HEK293 (cell line): Measurements from ENCODE around the gene OR2M5.

Source experiments
- CTCF ChIA-PET: fragments of 350-600 bp; formaldehyde crosslinking; extraction: SDS; loops from one replicate; lab custom pipeline; 2021; ENCODE audit warnings: antibody characterized with exemption; lab: Yijun Ruan, JAX
- POLR2A ChIA-PET: fragments of 300-600 bp; formaldehyde crosslinking; extraction: SDS; loops from one replicate; lab custom pipeline; 2020; ENCODE audit warnings: antibody characterized with exemption, inconsistent platforms; lab: Yijun Ruan, JAX
- H3K27ac ChIP-seq: fragments of 200-500 bp; sonication (Bioruptor generic); 2 replicates; pipeline ENCODE4 v1.5.1; 2014; ENCODE audit warnings: low read depth, low read length, control low read depth, inconsistent platforms; ENCODE audit errors: extremely low read depth
- H3K36me3 ChIP-seq, 2 experiments: fragments of 200-500 bp in 1 of 2; sonication (Bioruptor generic) in 1 of 2; 1 replicate in 1 of 2; 2 replicates in 1 of 2; pipeline ENCODE4 v1.5.1; 2014 to 2017; ENCODE audit warnings: inconsistent platforms in 2 of 2, low read length in 2 of 2; ENCODE audit not compliant: control insufficient read depth in 2 of 2, insufficient read depth in 1 of 2
- H3K4me1 ChIP-seq: fragments of 200-500 bp; sonication (Bioruptor generic); 2 replicates; pipeline ENCODE4 v1.5.1; 2014; ENCODE audit warnings: mild to moderate bottlenecking, low read length, inconsistent platforms; ENCODE audit not compliant: control insufficient read depth, insufficient read depth
- H3K4me3 ChIP-seq: 2 replicates; pipeline ENCODE4 v1.5.1; 2011; ENCODE audit warnings: low read depth, mild to moderate bottlenecking, control low read depth, low read length, moderate library complexity
- H3K9me3 ChIP-seq: fragments of 200-500 bp; sonication (Bioruptor generic); 2 replicates; pipeline ENCODE4 v1.5.1; 2014; ENCODE audit warnings: low read depth, low read length, inconsistent platforms; ENCODE audit not compliant: control insufficient read depth, insufficient read depth
- IKZF3 ChIP-seq: fragments of 450-650 bp; IDR thresholded peaks from 2 replicates; pipeline ENCODE4 v1.5.0; 2018; ENCODE audit warnings: missing biosample characterization, mild to moderate bottlenecking, missing genetic modification characterization, moderate library complexity
- OVOL3 ChIP-seq: fragments of 450-650 bp; formaldehyde crosslinking; IDR thresholded peaks from 2 replicates; pipeline ENCODE4 v1.5.1; 2016; ENCODE audit warnings: missing biosample characterization, missing genetic modification characterization
- YY2 ChIP-seq: fragments of 450-650 bp; formaldehyde crosslinking; IDR thresholded peaks from 2 replicates; pipeline ENCODE4 v1.5.1; 2016; ENCODE audit warnings: missing biosample characterization, missing genetic modification characterization
- ZBTB17 ChIP-seq: fragments of 450-650 bp; formaldehyde crosslinking; IDR thresholded peaks from 2 replicates; pipeline ENCODE4 v1.5.1; 2016; ENCODE audit warnings: missing biosample characterization, missing genetic modification characterization
- ZFP69B ChIP-seq: fragments of 450-650 bp; formaldehyde crosslinking; IDR thresholded peaks from 2 replicates; pipeline ENCODE4 v1.5.1; 2016; ENCODE audit warnings: missing biosample characterization, missing genetic modification characterization
- ZNF248 ChIP-seq: fragments of 450-650 bp; formaldehyde crosslinking; IDR thresholded peaks from 2 replicates; pipeline ENCODE4 v1.5.1; 2017; ENCODE audit warnings: missing biosample characterization, missing genetic modification characterization
- ZNF274 ChIP-seq, 2 experiments: fragments of 200-500 bp in 1 of 2; fragments of 450-650 bp in 1 of 2; sonication (Bioruptor generic) in 1 of 2; formaldehyde crosslinking in 1 of 2; IDR thresholded peaks; 2 replicates each; pipeline versions ENCODE4 v1.5.1 to v1.6.1; 2014 to 2016; ENCODE audit warnings: borderline replicate concordance in 1 of 2, inconsistent platforms in 1 of 2, low read length in 1 of 2, missing biosample characterization in 1 of 2, missing genetic modification characterization in 1 of 2
- ZNF350 ChIP-seq: fragments of 450-650 bp; formaldehyde crosslinking; IDR thresholded peaks from 2 replicates; pipeline ENCODE4 v1.5.0; 2017; ENCODE audit warnings: missing biosample characterization, mild to moderate bottlenecking, missing genetic modification characterization
- ZNF354C ChIP-seq: fragments of 450-650 bp; formaldehyde crosslinking; IDR thresholded peaks from 2 replicates; pipeline ENCODE4 v1.5.1; 2016; ENCODE audit warnings: missing biosample characterization, missing genetic modification characterization, low read depth, borderline replicate concordance
- ZNF366 ChIP-seq: fragments of 450-650 bp; formaldehyde crosslinking; conservative IDR thresholded peaks from 2 replicates; pipeline ENCODE4 v1.5.1; 2016; ENCODE audit warnings: missing biosample characterization, missing genetic modification characterization
- ZNF514 ChIP-seq: fragments of 450-650 bp; formaldehyde crosslinking; IDR thresholded peaks from 2 replicates; pipeline ENCODE4 v1.5.1; 2016; ENCODE audit warnings: missing biosample characterization, missing genetic modification characterization
- ZNF549 ChIP-seq: fragments of 450-650 bp; IDR thresholded peaks from 2 replicates; pipeline ENCODE4 v1.5.1; 2018; ENCODE audit warnings: missing biosample characterization, missing genetic modification characterization, mild to moderate bottlenecking, inconsistent platforms, moderate library complexity
- ZNF776 ChIP-seq: fragments of 450-650 bp; formaldehyde crosslinking; IDR thresholded peaks from 2 replicates; pipeline ENCODE4 v1.5.0; 2017; ENCODE audit warnings: missing biosample characterization, missing genetic modification characterization, borderline replicate concordance
- ZNF837 ChIP-seq: fragments of 450-650 bp; formaldehyde crosslinking; IDR thresholded peaks from 2 replicates; pipeline ENCODE4 v1.5.1; 2016; ENCODE audit warnings: missing biosample characterization, missing genetic modification characterization
- TF ChIP-seq, protein P1 (sequence below): sonication (generic); formaldehyde crosslinking; IDR thresholded peaks from 2 replicates; pipeline ENCODE4 v1.8.1; 2022; ENCODE audit warnings: mild to moderate bottlenecking, moderate library complexity, missing genetic modification reagents
- TF ChIP-seq, protein P2 (sequence below): fragments of 450-650 bp; formaldehyde crosslinking; IDR thresholded peaks from 2 replicates; pipeline ENCODE4 v1.5.1; 2016; ENCODE audit warnings: missing biosample characterization, missing genetic modification characterization
- TF ChIP-seq, protein P3 (sequence below): fragments of 450-650 bp; formaldehyde crosslinking; IDR thresholded peaks from 2 replicates; pipeline ENCODE4 v1.5.1; 2016; ENCODE audit warnings: missing biosample characterization, missing genetic modification characterization
- TF ChIP-seq, protein P4 (sequence below): fragments of 450-650 bp; formaldehyde crosslinking; IDR thresholded peaks from 2 replicates; pipeline ENCODE4 v1.5.1; 2016; ENCODE audit warnings: missing biosample characterization, missing genetic modification characterization
- TF ChIP-seq, protein P5 (sequence below): fragments of 450-650 bp; formaldehyde crosslinking; IDR thresholded peaks from 2 replicates; pipeline ENCODE4 v1.5.1; 2016; ENCODE audit warnings: missing biosample characterization, missing genetic modification characterization, low read depth

OR2M5 gene

DNA sequence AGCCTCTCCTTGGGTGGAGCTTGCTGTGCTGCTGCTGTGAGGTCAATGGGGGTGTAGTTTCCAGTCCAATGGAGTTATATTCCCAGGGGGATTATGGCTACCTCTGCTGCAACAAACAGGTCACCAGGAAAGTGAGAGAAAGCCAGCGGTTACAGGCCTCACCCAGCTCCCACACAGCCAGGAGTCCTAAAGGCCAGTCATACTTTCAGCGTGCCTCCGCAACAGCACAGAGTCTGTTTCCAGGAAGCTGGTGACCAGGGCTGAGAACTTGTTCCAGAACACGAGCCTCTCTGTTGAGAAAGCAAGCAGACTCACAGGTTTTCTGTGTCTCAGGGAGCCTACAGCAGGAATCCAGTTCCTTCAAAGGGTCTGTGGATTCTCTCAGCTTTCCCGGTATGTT, 17.3 kb upstream of the OR2M5 start:
- Histone ChIP-seq H3K4me1 (no peaks in the 10 kb centered on the region), H3K4me3 (no peak overlapping the region), H3K27ac (no peak overlapping the region), H3K9me3 (no peaks in the 10 kb centered on the region)
- POLR2A ChIA-PET: no interaction called here
- CTCF ChIA-PET: interaction anchor here (0.6 kb wide), 1 partner anchor 737 kb away, joined by 3 read pairs; no protein-coding TSS in a partner anchor
- TF ChIP-seq OVOL3 (tag by site-specific recombination) (no peak), YY2 (tag by site-specific recombination) (no peak), IKZF3 (tag by site-specific recombination) (no peak), ZNF514 (no peak), ZNF350 (tag by site-specific recombination) (no peak), ZNF366 (tag by site-specific recombination) (no peak), ZBTB17 (tag by site-specific recombination) (no peak), ZNF549 (tag by site-specific recombination) (no peak), ZNF776 (tag by site-specific recombination) (no peak), ZNF354C (tag by site-specific recombination) (no peak), ZNF274 (IDR thresholded peaks at IDR 0.05; ENCODE audit: low read length) (no peak), ZNF274 (tag by site-specific recombination; IDR thresholded peaks at IDR 0.05; ENCODE audit: borderline replicate concordance) (no peak), ZNF248 (tag by site-specific recombination) (no peak)
- TF ChIP-seq, protein P1, sequence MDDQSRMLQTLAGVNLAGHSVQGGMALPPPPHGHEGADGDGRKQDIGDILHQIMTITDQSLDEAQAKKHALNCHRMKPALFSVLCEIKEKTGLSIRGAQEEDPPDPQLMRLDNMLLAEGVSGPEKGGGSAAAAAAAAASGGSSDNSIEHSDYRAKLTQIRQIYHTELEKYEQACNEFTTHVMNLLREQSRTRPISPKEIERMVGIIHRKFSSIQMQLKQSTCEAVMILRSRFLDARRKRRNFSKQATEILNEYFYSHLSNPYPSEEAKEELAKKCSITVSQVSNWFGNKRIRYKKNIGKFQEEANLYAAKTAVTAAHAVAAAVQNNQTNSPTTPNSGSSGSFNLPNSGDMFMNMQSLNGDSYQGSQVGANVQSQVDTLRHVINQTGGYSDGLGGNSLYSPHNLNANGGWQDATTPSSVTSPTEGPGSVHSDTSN (CRISPR knock-in tag): no peak
- TF ChIP-seq, protein P2, sequence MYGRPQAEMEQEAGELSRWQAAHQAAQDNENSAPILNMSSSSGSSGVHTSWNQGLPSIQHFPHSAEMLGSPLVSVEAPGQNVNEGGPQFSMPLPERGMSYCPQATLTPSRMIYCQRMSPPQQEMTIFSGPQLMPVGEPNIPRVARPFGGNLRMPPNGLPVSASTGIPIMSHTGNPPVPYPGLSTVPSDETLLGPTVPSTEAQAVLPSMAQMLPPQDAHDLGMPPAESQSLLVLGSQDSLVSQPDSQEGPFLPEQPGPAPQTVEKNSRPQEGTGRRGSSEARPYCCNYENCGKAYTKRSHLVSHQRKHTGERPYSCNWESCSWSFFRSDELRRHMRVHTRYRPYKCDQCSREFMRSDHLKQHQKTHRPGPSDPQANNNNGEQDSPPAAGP (tag by site-specific recombination): no peak
- TF ChIP-seq, protein P3, sequence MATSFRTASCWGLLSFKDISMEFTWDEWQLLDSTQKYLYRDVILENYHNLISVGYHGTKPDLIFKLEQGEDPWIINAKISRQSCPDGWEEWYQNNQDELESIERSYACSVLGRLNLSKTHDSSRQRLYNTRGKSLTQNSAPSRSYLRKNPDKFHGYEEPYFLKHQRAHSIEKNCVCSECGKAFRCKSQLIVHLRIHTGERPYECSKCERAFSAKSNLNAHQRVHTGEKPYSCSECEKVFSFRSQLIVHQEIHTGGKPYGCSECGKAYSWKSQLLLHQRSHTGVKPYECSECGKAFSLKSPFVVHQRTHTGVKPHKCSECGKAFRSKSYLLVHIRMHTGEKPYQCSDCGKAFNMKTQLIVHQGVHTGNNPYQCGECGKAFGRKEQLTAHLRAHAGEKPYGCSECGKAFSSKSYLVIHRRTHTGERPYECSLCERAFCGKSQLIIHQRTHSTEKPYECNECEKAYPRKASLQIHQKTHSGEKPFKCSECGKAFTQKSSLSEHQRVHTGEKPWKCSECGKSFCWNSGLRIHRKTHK (tag by site-specific recombination): no peak
- TF ChIP-seq, protein P4, sequence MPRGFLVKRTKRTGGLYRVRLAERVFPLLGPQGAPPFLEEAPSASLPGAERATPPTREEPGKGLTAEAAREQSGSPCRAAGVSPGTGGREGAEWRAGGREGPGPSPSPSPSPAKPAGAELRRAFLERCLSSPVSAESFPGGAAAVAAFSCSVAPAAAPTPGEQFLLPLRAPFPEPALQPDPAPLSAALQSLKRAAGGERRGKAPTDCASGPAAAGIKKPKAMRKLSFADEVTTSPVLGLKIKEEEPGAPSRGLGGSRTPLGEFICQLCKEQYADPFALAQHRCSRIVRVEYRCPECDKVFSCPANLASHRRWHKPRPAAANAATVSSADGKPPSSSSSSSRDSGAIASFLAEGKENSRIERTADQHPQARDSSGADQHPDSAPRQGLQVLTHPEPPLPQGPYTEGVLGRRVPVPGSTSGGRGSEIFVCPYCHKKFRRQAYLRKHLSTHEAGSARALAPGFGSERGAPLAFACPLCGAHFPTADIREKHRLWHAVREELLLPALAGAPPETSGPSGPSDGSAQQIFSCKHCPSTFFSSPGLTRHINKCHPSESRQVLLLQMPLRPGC (tag by site-specific recombination): no peak
- TF ChIP-seq, all 188 proteins: peak for 0
- no peaks in the 10 kb centered on the region for H3K36me3 ChIP-seq

DNA sequence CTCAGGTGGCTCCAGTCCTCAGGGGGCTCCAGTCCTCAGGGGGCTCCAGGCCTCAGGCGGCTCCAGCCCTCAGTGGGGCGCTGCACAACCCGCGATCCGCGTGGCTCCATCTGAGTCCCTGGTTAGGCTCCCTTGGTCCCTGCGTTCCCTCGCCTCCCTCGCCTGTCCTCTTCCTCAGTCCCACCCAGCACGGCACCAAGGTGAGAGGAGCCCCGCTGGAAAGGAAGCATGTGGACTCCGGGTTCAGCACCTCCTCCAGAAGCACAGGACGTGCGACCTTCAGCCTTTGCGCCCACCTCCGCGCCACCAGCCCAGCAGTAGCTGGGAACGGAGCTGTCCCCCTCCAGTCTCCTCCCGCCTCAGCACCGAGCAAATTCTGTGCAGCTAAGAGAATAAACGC, 8.1 kb upstream of the OR2M5 start:
- no peak overlapping the region for H3K27ac ChIP-seq
- CTCF ChIA-PET: no interaction called here
- no peaks in the 10 kb centered on the region for H3K9me3 ChIP-seq
- TF ChIP-seq ZNF837 (tag by site-specific recombination) (no peak), ZFP69B (tag by site-specific recombination) (no peak)
- TF ChIP-seq, protein P5, sequence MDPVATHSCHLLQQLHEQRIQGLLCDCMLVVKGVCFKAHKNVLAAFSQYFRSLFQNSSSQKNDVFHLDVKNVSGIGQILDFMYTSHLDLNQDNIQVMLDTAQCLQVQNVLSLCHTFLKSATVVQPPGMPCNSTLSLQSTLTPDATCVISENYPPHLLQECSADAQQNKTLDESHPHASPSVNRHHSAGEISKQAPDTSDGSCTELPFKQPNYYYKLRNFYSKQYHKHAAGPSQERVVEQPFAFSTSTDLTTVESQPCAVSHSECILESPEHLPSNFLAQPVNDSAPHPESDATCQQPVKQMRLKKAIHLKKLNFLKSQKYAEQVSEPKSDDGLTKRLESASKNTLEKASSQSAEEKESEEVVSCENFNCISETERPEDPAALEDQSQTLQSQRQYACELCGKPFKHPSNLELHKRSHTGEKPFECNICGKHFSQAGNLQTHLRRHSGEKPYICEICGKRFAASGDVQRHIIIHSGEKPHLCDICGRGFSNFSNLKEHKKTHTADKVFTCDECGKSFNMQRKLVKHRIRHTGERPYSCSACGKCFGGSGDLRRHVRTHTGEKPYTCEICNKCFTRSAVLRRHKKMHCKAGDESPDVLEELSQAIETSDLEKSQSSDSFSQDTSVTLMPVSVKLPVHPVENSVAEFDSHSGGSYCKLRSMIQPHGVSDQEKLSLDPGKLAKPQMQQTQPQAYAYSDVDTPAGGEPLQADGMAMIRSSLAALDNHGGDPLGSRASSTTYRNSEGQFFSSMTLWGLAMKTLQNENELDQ (tag by site-specific recombination): no peak
- no peak overlapping the region for H3K4me3 ChIP-seq
- no peaks in the 10 kb centered on the region for H3K36me3 ChIP-seq
- H3K4me1 ChIP-seq: no peaks in the 10 kb centered on the region
- POLR2A ChIA-PET: no interaction called here
